Osteoblast (primary cell): ENCODE results near the gene MKLN1. TPM values are rescaled to one million over a fixed set of nuclear protein-coding genes. Genes with fewer than 3 reads are reported as not detected.
A peak's percentile ranks its signal among the peaks of the same experiment; 100 is the strongest.

Experiments used
- DNase-seq: peaks from one replicate; pipeline ENCODE4 v3.0.0; 2011; ENCODE audit warnings: low spot score, mixed read lengths; ENCODE audit not compliant: insufficient read length; ENCODE audit errors: missing footprints
- H2AFZ ChIP-seq: 2 replicates; pipeline ENCODE4 v1.6.0; 2011; ENCODE audit warnings: mild to moderate bottlenecking, low read length
- H3K27ac ChIP-seq: 2 replicates; pipeline ENCODE4 v1.5.1; 2011; ENCODE audit warnings: mild to moderate bottlenecking, low read depth, low read length, moderate library complexity
- H3K27me3 ChIP-seq: 2 replicates; pipeline ENCODE4 v1.6.0; 2012; ENCODE audit warnings: mild to moderate bottlenecking, control low read depth, inconsistent platforms, low read length, moderate library complexity; ENCODE audit not compliant: insufficient read depth
- H3K36me3 ChIP-seq: 2 replicates; pipeline ENCODE4 v1.5.1; 2011; ENCODE audit warnings: mild to moderate bottlenecking, low read length, control low read depth, moderate library complexity; ENCODE audit not compliant: insufficient read depth
- H3K4me1 ChIP-seq: 2 replicates; pipeline ENCODE4 v1.5.1; 2011; ENCODE audit warnings: mild to moderate bottlenecking, low read length, control low read depth, moderate library complexity; ENCODE audit not compliant: insufficient read depth
- H3K4me2 ChIP-seq: 2 replicates; pipeline ENCODE4 v1.6.0; 2011; ENCODE audit warnings: mild to moderate bottlenecking, low read length; ENCODE audit not compliant: insufficient read depth
- H3K4me3 ChIP-seq: fragments of 200-600 bp; sonication (generic); 3 replicates; pipeline ENCODE4 v1.5.1; 2012; ENCODE audit warnings: mild to moderate bottlenecking, low read length, inconsistent platforms; ENCODE audit not compliant: insufficient read depth
- H3K79me2 ChIP-seq: 2 replicates; pipeline ENCODE4 v1.6.0; 2012; ENCODE audit warnings: mild to moderate bottlenecking, low read length, control low read depth, inconsistent platforms; ENCODE audit not compliant: insufficient read depth
- H3K9me3 ChIP-seq: 2 replicates; pipeline ENCODE4 v1.5.1; 2011; ENCODE audit warnings: low read depth, low read length, control low read depth
- H4K20me1 ChIP-seq: 2 replicates; pipeline ENCODE4 v1.6.0; 2012; ENCODE audit warnings: mild to moderate bottlenecking, low read length, control low read depth; ENCODE audit not compliant: insufficient read depth
- CTCF ChIP-seq: IDR thresholded peaks from 2 replicates; pipeline ENCODE4 v1.5.1; 2011; ENCODE audit warnings: mild to moderate bottlenecking, low read depth, low read length, moderate library complexity; ENCODE audit errors: extremely low read depth
- total RNA-seq: library from RNA; depleted of rRNA; stranded (reverse); fragments of >200 nt; gene quantifications from 2 replicates; pipeline ENCODE4 v1.2.3, GENCODE V29; 2012

The MKLN1 gene
- total RNA-seq, 1 donor, result 52.8 TPM

DNA sequence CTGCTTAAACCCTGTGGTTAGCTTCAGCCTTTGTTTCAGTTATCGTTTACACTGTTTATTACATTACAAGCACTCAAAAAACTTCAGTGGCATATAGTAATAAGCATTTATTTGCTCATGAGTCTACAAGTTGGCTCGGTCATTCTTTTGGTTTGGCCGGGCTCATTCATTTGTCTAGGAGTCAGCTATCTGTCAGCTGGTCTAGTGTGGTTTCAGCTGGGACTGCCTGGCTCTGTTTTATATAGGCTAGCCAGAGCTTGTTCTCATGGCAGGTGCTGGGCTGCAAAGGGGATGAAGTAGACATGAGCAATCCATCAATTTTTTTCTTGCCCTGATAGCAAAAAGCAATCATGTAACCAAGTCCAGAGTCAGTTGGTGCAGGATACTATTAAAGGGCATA is 103.6 kb downstream of the MKLN1 start:
- no peak for TF ChIP-seq CTCF
- no peaks in the 10 kb centered on the region for H3K9me3 ChIP-seq
- no peaks in the 10 kb centered on the region for H3K27me3 ChIP-seq
- no peak overlapping the region for H3K4me2 ChIP-seq
- H3K4me1 ChIP-seq, result peaks cover 6% of the 10 kb centered on the region
- no peaks in the 10 kb centered on the region for H3K36me3 ChIP-seq
- no peak overlapping the region for H3K27ac ChIP-seq
- DNase-seq, result peak; percentile 14
- peaks cover 4% of the 10 kb centered on the region for H4K20me1 ChIP-seq
- no peak overlapping the region for H2AFZ ChIP-seq
- no peak overlapping the region for H3K4me3 ChIP-seq
- H3K79me2 ChIP-seq, result peaks cover 6% of the 10 kb centered on the region

DNA sequence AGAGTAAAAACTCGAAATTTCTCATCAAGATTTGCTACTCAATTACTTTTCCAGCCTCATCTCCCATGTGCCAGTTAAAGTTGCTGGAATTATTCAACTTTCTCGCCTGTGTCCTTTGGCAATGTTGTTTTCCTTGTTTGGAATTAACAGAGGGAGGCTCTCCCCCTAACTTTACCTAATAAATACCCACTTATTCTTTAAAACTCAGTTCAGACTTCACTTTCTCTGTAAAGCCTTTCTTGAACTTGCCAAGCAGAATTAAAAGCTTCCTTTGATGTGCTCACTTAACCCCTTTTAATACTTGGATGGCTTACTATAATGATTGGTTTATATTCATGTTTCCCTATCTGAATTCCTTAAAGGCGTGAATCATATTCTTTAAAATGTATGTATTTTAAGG is 104.1 kb downstream of the MKLN1 start:
- no peak for DNase-seq
- no peaks in the 10 kb centered on the region for H3K9me3 ChIP-seq
- H3K4me1 ChIP-seq, result peaks cover 6% of the 10 kb centered on the region
- H3K4me2 ChIP-seq, result no peak overlapping the region
- H3K27me3 ChIP-seq, result no peaks in the 10 kb centered on the region
- no peak overlapping the region for H3K4me3 ChIP-seq
- H2AFZ ChIP-seq, result no peak overlapping the region
- peaks cover 4% of the 10 kb centered on the region for H4K20me1 ChIP-seq
- TF ChIP-seq CTCF, result no peak
- no peak overlapping the region for H3K27ac ChIP-seq
- no peaks in the 10 kb centered on the region for H3K36me3 ChIP-seq
- peaks cover 6% of the 10 kb centered on the region for H3K79me2 ChIP-seq

- no peak for TF ChIP-seq CTCF
- peaks cover 28% of the 10 kb centered on the region for H3K36me3 ChIP-seq
- DNase-seq, result no peak
- H3K27ac ChIP-seq, result no peak overlapping the region
- no peaks in the 10 kb centered on the region for H3K27me3 ChIP-seq
- no peak overlapping the region for H2AFZ ChIP-seq
- H3K9me3 ChIP-seq, result no peaks in the 10 kb centered on the region
- peaks cover under 1% of the 10 kb centered on the region for H3K4me1 ChIP-seq
- no peaks in the 10 kb centered on the region for H3K79me2 ChIP-seq
- peaks cover 4% of the 10 kb centered on the region for H4K20me1 ChIP-seq
- H3K4me3 ChIP-seq, result no peak overlapping the region
- no peak overlapping the region for H3K4me2 ChIP-seq
Observed at GRCh38 chr7:131436384-131436783, 108.7 kb downstream of the MKLN1 start.

- no peak overlapping the region for H2AFZ ChIP-seq
- H3K27me3 ChIP-seq, result no peaks in the 10 kb centered on the region
- no peak for TF ChIP-seq CTCF
- no peaks in the 10 kb centered on the region for H4K20me1 ChIP-seq
- no peak overlapping the region for H3K27ac ChIP-seq
- no peaks in the 10 kb centered on the region for H3K9me3 ChIP-seq
- H3K4me3 ChIP-seq, result no peak overlapping the region
- no peak overlapping the region for H3K4me2 ChIP-seq
- H3K79me2 ChIP-seq, result peaks cover 3% of the 10 kb centered on the region
- H3K36me3 ChIP-seq, result peaks cover 41% of the 10 kb centered on the region
- H3K4me1 ChIP-seq, result no peaks in the 10 kb centered on the region
- DNase-seq, result no peak
Observed at GRCh38 chr7:131438969-131439368, 111.3 kb downstream of the MKLN1 start.
